Adrenal gland (tissue), 5 donors: ENCODE measurements around the gene MTX2.

ENCODE experiments used
- CTCF ChIP-seq, 6 experiments: fragments of 450-650 bp in 4 of 6; fragments of 200-600 bp in 2 of 6; sonication (generic) in 1 of 6; IDR thresholded peaks; 1 replicate in 5 of 6; 2 replicates in 1 of 6; pipeline versions ENCODE4 v1.5.1 to v1.8.0; 2016 to 2021; ENCODE audit warnings: antibody characterized with exemption in 6 of 6, mild to moderate bottlenecking in 2 of 6, moderate library complexity in 1 of 6
- POLR2A ChIP-seq, 2 donors: fragments of 450-650 bp; IDR thresholded peaks; one replicate each; pipeline ENCODE4 v1.6.1; 2017; ENCODE audit warnings: antibody characterized with exemption in 2 of 2, mild to moderate bottlenecking in 2 of 2, moderate library complexity in 1 of 2
- donor health status: DM: no; HTN: no; CAD: no.

GRCh38 chr2:176237456-176237855 is 31.8 kb upstream of the MTX2 start:
- TF ChIP-seq POLR2A (IDR thresholded peaks at IDR 0.05) (no peak), CTCF (IDR thresholded peaks at IDR 0.05) (no peak)
